GM19452 (cell line): ENCODE data around the gene TLR2.

Experiments
- ATAC-seq: cut with Tn5 transposase; IDR thresholded peaks from one replicate; pipeline ENCODE4 v1.9.1; 2021; ENCODE audit not compliant: unreplicated experiment

The TLR2 gene, protein sequence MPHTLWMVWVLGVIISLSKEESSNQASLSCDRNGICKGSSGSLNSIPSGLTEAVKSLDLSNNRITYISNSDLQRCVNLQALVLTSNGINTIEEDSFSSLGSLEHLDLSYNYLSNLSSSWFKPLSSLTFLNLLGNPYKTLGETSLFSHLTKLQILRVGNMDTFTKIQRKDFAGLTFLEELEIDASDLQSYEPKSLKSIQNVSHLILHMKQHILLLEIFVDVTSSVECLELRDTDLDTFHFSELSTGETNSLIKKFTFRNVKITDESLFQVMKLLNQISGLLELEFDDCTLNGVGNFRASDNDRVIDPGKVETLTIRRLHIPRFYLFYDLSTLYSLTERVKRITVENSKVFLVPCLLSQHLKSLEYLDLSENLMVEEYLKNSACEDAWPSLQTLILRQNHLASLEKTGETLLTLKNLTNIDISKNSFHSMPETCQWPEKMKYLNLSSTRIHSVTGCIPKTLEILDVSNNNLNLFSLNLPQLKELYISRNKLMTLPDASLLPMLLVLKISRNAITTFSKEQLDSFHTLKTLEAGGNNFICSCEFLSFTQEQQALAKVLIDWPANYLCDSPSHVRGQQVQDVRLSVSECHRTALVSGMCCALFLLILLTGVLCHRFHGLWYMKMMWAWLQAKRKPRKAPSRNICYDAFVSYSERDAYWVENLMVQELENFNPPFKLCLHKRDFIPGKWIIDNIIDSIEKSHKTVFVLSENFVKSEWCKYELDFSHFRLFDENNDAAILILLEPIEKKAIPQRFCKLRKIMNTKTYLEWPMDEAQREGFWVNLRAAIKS

DNA sequence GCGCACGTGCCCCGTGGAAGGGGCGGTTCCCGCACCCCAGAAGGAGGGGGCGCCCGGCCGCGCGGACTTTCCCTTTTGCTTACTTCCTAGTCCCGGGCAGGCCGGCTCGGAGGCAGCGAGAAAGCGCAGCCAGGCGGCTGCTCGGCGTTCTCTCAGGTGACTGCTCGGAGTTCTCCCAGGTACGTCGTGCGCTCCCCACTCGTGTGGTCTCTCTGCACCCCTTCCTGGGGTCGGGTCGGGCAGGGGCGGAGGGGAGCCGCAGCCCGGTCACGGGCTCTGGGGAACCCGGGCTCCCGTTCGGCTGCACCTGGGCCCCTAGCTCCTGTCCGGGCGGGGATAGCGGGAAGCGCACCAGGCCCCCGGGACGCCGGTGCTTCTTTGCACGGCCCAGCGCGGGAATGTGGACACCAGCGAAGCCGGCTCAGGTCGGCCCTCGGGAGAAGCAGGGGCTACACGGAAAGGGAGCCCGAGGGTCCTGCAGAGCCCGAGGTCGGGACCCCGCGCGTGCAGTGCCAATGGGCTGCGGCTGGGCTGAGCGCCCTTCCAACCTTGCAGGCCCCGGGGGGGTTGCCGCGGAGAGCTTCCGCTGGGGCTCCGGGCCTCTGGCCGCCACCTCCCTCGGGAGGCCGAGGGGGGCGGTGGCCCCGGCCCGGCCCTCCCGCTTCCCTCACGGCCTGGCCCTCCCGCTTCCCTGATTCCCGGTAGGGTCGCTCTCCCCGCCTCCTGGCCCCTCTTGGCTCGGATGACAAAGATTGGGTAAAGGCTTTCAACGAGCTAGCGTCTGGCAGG is at the start of gene TLR2:
TLR2 (plus strand) TSS at position 99 of the 789 bp plus-strand sequence. CDS start 18,628 bp downstream, outside the sequence.
- ATAC-seq = peak; percentile 77

DNA sequence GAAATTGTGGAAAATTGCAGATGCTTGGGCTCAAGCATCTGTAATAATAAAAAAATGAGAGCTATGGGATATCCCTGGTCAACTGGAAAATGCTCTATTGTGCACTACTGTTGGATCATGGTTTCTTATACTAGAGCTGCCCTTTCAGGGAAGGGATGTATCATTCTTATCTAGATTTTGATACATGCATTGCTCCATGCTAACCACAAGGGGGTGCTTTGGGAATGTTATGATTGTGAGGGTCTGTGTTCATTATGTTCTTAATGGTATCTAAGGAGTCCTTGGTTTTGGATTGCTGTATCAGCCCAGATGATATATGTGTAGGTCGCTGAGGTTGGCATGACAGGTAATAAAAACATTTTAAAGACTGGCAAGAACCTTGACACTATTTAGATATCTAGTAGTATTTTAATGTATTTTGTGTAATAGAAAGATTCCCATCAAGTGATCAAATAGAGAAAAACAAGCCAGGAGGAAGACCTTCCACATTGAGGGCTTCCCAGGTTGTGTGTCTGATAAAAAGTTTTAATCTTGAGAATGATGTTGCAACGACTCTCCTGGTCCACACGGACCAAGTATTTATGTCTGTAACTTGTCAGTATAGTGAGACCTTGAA is 49.2 kb upstream of the TLR2 start:
- ATAC-seq = no peak

DNA sequence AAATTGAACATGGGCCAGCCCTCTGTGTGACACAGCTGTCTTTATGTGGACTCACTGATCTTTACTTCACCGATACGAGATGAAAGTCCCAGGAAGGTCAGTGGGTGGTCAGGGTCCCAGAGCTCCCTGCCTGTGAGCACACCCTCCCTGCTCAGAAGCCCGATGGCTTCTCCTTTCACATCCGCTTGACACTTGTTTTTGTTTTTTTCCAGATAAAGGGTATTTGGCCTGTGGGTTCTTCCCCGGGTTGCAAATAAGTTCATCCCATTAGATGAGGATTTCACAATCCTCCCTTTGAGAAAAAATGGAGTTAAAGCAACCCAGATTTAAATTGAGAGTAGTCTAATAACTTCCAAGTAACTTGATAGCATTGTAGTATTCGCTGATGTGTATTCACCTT is 48.2 kb upstream of the TLR2 start:
- no peak for ATAC-seq

DNA sequence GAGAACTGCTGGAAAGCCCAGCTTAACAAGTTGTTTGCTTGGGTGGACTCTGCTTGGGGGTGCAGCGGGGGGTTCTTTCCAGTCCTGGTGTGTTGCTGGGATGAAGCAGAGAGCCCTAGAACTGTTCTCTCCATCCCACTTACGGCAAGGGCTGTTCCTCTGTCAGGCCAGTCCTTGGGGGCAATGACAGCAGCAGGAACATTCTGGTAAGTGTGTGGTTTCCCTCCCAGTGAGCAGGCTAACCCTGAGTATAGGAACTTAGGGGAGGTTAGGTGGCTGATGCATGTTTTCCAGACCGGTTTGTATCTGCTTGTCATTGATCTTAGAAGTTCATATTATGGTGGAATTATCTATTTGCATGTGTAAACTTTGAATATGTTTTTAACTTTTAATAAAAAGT is 46.9 kb upstream of the TLR2 start:
- ATAC-seq = no peak

DNA sequence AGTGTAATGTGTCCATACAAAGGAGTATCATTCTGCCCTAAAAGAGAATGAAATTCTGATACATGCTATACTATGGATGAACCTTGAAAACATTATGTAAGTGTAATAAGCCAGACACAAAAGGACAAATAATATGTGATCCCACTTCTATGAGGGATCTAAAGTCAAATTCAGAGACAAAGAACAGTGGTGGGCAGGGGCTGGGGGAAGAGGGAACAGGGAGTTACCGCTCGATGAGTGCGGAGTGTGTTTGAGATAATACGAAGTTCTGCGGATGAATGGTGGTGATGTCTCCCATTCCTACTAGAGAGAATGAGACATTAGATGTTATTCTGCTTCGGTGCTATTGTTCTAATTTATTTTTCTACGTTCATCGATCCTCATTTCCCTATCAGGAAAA is 46.1 kb upstream of the TLR2 start:
- ATAC-seq = no peak

DNA sequence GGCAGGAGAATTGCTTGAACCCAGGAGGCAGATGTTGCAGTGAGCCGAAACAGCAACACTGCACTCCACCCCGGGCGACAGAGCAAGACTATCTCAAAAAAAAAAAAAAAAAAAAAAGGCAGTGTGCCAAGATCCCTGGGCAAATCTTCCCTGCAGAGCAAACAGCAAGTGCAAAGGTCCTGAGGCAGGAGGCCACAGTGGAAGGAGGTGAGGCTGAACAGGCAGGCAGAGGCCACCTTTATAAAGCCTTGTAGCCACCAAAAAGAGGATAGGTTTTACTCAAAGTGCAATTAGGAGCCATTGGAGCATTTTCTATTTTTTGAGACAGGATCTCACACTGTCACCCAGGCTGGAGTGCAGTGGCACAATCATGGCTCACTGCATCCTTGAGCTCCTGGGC is 45.1 kb upstream of the TLR2 start:
- ATAC-seq = no peak

DNA sequence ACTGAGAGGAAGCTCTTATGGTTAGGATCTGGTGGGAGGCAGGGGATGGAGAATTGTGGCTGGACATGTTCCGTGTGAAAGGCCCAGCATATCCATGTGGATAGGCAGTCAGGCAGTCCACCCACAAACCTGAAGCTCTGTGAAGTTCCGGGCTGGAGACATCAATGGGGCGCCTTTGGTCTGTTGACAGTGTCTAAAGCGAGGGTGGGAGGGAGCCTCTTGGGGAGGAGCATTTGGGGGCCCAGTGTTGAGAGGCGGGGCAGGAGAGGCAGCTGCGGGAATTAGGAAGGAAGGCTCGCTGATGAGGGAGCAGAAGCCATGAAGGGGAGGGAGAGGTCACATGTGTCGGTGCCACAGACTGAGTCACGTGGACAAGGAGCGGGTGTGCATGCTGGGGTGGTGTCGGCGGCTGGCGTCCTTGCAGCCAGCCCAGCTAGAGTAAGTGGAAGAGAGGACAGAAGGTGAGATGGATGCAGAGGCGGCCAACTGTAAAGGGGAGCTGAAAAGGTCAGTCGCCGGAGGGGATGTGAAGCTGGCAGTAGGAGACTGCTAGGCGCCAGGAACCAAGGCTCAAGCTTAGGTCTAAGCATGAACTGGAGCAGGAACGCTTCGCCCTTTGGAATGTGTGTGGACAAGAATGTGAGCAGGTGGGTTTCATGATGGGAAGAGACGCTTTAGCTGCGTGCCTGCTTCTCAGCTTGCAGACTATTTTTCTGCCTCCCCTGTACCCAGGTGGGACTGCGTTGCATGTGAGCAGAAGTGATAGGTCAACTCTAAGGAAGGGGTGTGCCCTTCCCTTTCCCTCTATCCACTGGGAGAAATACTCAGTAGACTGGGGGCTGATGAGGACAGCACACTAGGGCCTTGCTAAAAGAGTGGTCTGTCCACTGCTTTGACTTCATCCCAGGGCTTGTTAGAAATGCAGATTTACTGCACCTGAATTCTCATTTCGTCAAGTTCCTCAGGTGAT is 44.0 kb upstream of the TLR2 start:
- ATAC-seq = no peak

DNA sequence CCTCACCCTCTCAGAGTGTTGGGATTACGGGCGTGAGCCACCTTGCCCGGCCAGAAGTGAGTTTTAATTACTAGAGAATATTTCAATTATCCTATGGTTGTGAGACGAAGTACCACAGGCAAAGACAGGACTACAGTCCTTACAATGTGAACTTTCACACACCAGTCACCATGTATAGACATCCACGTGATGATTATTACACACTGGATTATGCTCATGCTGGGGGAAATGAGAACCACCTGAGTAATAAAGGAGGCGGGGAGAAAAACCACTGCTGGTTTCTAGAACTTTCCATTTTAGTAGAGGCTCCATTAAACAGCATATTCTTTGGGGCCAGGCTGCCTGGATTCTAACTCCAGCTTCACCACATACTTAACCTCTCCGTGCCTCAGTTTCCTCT is 42.5 kb upstream of the TLR2 start:
- no peak for ATAC-seq

DNA sequence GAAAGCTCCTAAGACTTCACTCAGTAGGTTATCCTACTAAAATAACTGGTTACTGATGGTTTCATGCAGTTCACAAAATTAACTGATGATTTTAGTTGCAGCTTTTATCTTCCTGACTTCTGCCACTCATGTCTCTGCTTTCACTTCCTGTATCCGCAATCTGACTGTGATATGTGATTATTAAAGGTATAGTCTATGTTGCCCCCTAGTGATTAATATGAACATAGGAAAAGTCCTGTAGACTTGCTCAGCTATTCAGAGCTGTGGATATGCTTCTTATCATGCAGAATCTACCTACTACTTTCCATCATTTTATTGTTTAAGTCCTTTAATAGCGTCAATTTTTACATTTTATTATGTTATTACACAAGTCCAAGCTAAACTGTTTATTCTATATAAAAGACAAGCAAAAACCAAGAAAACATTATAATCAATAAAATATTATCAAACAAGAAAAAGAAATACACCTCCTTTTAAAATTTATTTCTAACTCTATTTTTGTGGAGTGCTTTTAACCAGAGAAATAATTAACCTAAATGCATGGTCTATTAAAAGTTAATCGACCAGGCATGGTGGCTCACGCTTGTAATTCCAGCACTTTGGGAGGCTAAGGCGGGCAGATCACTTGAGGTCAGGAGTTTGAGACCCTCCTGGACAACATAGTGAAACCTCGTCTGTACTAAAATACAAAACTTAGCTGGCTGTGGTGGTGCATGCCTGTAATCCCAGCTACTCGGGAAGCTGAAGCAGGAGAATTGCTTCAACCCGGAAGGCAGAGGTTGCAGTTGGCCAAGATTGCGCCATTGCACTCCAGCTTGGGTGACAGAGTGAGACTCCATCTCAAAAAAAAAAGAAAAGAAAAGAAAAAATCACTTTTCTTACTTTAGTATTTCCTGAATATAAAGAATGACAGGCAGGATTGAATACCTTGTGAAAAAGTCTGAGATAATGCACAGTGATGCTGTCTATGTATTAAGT is 40.4 kb upstream of the TLR2 start:
- ATAC-seq = peak; percentile 92

DNA sequence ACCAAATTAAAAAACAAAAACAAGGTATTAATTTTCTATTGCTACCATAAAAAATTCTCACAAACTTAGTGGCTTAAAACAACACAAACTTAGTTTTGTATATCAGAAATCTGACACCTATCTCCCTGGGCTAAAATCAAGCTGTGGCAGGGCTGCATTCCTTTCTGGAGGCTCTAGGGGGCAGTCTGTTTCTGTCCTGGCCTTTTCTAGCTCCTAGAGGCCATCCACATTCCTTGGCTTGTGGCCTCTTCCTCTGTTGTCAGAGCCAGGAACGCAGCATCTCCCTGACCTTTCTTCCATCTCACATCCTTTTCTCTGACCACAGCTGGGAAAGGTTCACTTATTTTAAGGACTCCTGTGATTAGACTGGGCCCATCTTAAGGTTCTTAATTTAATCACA is 38.9 kb upstream of the TLR2 start:
- ATAC-seq = no peak

DNA sequence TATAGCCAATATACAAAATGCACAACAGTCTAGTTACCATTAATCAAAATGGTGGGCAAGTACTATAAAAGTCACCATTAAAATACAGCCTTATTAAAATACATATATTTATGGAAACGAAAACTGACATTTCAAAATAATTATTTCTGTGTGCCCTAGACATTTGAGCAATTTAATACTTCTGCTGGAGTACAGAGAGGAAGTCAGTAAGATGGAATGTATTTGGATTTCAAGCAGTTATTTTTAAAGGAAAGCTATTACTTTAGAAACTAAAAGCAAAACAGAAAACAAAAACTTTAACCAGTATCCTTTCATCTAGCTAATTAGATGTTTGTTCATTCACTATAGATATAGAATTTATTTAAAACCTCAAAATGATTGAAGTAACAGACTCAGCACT is 37.8 kb upstream of the TLR2 start:
- no peak for ATAC-seq

DNA sequence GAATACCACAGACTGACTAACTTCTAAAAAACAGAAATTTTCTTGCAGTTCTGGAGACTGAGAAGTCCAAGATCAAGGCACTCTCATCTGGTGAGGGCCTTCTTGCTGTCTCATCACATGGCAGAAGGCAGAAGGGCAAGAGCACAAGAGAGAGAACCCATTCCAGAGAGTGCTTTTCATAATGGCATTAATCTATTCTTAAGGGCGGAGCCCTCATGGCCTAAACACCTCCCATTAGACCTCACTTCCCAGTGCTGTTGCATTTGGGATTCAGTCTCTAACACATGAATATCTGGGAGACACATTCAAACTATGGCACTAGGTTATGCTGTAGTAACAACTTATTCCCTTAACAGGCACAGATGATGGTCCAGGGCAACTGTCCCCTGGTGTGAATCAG is 37.1 kb upstream of the TLR2 start:
- no peak for ATAC-seq

DNA sequence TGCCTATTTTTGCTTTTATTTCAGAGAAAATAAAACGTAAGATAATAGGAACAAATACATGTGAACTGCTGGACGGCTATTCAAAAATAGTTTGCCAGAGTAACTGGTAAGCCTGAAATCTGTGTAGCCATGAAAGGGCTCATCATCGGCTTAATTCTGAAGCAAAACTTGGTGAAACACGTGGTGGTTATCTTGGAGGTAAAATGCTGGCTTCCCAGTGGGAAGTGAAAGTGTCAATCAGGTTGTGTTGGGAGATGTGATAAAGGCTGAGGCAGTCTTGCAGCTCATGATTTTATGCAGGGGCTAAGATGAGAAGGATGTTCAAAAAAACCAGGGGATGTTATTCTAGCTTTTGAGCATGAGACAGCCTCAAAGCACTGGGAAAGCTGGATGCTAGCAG is 36.1 kb upstream of the TLR2 start:
- no peak for ATAC-seq

DNA sequence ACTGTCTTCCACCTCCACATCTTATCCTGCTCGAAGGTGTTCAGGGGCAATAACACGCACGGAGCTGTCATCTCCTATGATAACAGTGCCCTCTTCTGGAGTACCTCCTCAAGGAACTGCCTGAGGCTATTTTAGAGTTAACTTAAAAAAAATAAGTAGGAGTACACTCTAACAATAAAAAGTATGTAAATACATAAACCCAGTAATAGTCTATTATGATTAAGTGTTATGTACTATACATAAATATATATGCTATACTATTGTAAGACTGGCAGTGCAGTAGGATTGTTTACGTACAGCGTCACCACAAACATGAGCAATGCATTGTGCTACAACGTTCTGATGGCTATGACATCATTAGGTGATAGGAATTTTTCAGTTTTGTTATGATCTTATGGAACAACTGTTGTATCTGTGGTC is 34.5 kb upstream of the TLR2 start:
- no peak for ATAC-seq

DNA sequence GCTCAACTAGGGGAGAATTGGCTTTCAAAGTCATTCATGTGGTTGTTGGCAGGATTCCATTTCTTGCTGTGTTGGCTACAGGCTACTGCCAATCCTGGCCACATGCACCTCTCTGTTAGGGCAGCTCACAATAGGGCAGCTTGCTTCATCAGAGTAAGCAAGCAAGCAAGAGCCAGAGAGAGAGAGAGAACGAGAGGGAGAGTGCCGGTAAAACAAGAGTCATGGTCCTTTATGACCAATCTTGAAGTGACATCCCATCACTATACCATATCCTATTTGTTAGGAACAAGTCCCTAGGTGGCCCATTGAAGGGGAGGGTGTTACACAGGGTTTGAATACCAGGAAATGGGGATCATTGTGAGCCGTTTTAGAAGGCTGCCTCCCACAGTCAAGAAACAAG is 33.0 kb upstream of the TLR2 start:
- no peak for ATAC-seq

DNA sequence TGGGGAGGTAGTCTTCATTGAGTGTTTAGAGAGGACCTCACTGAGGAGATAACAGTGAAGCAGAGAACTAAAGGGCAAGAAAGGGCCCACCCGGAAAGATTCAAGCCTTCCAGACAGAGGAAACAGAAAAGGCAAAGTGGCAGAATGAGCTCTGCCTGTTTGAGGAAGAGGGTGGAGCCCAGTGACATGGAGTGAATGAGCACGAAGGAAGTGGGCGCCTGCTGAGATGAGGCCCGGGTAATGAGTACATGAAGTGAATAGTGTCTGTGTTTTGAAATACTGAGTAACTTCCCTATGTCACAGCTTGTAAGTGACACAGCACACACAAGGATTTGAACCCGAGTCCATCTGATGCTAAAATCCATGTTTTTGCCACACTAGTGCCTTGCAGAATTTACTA is 32.5 kb upstream of the TLR2 start:
- no peak for ATAC-seq

DNA sequence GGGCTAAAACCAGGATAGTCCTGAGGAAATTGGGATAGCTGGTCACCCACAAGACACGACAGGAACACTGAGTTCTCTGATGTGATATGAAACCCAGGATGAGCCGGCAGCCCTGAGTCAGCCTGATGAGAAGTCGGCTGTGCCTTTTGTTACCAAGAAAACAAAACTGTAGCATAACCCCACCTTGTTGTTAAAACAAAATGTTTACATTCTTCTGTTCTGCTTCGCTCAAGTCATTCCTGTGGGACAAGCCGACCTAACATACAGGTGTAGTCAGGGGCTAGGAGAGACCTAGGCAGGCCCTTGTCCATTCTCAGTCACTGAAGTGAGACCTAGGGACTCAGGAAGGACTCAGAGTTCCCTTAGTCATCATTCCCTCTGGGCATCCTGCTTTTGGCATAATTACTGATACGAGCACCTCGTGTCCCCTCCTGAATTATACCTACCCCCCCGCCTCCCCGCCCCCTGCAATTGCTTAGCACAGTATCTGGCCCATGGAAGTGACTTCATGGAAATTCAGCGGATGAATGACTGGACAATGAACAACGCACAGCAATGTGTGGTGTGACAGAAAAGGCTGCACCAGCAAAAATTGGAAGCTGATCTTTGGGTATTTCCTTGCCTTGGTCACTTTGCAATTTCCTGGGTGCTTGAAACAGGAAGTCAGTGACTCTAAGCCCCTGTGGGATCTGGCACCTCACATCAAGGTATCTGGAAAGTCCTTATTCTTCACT is 31.9 kb upstream of the TLR2 start:
- no peak for ATAC-seq

DNA sequence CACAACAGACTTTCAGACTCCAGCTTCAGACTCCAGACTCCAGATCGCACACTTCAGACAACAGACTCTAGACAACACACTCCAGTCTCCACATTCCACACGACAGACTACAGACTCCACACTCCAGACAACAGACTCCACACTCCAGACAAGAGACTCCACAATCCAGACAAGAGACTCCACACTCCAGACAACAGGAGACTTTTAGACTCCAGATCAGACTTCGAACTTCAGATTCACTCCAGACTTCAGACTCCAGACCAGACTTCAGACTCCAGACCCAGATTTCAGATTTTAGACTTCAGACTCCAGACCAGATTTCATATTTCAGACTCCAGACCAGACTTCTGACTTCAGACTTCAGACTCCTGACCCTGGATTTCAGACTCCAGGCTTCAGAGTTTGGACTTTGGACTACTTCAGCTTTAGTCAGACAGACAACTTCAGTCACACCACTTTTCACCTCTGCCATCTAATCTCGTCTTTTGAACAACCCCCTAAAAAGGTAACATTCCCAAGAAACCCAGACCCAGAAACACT is 29.0 kb upstream of the TLR2 start:
- ATAC-seq = no peak
